Ovary (tissue), 9 donors: ENCODE measurements around the gene KRT71. TPM values are rescaled to one million over a fixed set of nuclear protein-coding genes. Genes with fewer than 3 reads are reported as not detected.

Experiments used
- DNase-seq, 5 donors: peaks; one replicate each; pipeline ENCODE4 v3.0.0-alpha.2; 2019 to 2020
- H3K27ac ChIP-seq, 2 donors: fragments of 200-600 bp; one replicate each; pipeline versions ENCODE4 v1.5.1 to v1.8.0; 2019 to 2022
- H3K27me3 ChIP-seq: fragments of 200-600 bp; one replicate; pipeline ENCODE4 v1.8.0; 2022
- H3K36me3 ChIP-seq: fragments of 200-600 bp; sonication (generic); one replicate; pipeline ENCODE4 v1.5.1; 2019
- H3K4me1 ChIP-seq: one replicate; pipeline ENCODE4 v1.8.1; 2013; ENCODE audit warnings: mild to moderate bottlenecking, moderate library complexity; ENCODE audit not compliant: insufficient read depth
- H3K4me3 ChIP-seq: fragments of 200-600 bp; sonication (generic); one replicate; pipeline ENCODE4 v1.5.1; 2017
- H3K9me3 ChIP-seq, 2 donors: fragments of 200-600 bp in 1 of 2; sonication (generic) in 1 of 2; one replicate each; pipeline versions ENCODE4 v1.5.1 to v1.8.1; 2013 to 2019; ENCODE audit warnings: mild to moderate bottlenecking in 1 of 2, moderate library complexity in 1 of 2
- EP300 ChIP-seq: sonication (generic); formaldehyde crosslinking; IDR thresholded peaks from one replicate; pipeline ENCODE4 v1.6.1; 2017; ENCODE audit warnings: antibody characterized with exemption
- POLR2A ChIP-seq: fragments of 450-650 bp; IDR thresholded peaks from one replicate; pipeline ENCODE4 v1.6.1; 2017; ENCODE audit warnings: antibody characterized with exemption, mild to moderate bottlenecking, moderate library complexity
- WGBS, 3 donors: extraction: QIAGEN DNeasy Blood & Tissue Kit in 1 of 3; methylation state at CpG; one replicate each; pipeline versions ENCODE4 v1.1.5 to v1.1.7; 2013 to 2017; 5-methylcytosine and 5-hydroxymethylcytosine counted together
- intact Hi-C, 4 donors: fragments of 100-400 bp; cut with DNase I; formaldehyde crosslinking; loops; one replicate each; pipeline versions ENCODE4 v1.11.0 to v1.15.1; 2022 to 2023
- polyA plus RNA-seq, 2 donors: library from polyadenylated mRNA; stranded (reverse); fragments of 200-250 nt in 1 of 2; fragments of 350-450 nt in 1 of 2; fragmentation: Illumina TruSeq in 1 of 2; extraction: RNeasy Lipid Tissue Mini Kit (QIAGEN cat#74804) in 1 of 2; gene quantifications; one replicate each; pipeline ENCODE4 v1.2.3, GENCODE V29; 2013 to 2014
- total RNA-seq, 7 donors: library from RNA; depleted of rRNA in 2 of 7; stranded (reverse); fragments of >200 nt in 2 of 7; fragmentation: NEBNext Ultra II Directional in 3 of 7; extraction: Animal tissue kit (Norgen Biotek cat#: 25700) in 3 of 7; gene quantifications; one replicate each; pipeline versions ENCODE4 v1.1.0 to v1.2.4, GENCODE V29; 2016 to 2023
- TF ChIP-seq, protein P1 (sequence below), 3 donors: fragments of 450-650 bp in 2 of 3; fragments of 200-600 bp in 1 of 3; IDR thresholded peaks; one replicate each; pipeline versions ENCODE4 v1.5.1 to v1.8.0; 2016 to 2022; ENCODE audit warnings: antibody characterized with exemption in 3 of 3, mild to moderate bottlenecking in 1 of 3
- donor health status: DM: no; HTN: no; CAD: no; lungs with moderate emphysema.
- donor health status: DM: no; HTN: no; CAD: no.
- donor health status: Bipolar disorder and iron deficiency.
- donor health status: DM: yes; HTN: yes; CAD: no.
- donor health status: DM: no; HTN: no; CAD: no.
- donor health status: DM: yes; HTN: yes; CAD: no.

Gene KRT71
- total and polyA plus RNA-seq, 9 donors, result not detected

DNA sequence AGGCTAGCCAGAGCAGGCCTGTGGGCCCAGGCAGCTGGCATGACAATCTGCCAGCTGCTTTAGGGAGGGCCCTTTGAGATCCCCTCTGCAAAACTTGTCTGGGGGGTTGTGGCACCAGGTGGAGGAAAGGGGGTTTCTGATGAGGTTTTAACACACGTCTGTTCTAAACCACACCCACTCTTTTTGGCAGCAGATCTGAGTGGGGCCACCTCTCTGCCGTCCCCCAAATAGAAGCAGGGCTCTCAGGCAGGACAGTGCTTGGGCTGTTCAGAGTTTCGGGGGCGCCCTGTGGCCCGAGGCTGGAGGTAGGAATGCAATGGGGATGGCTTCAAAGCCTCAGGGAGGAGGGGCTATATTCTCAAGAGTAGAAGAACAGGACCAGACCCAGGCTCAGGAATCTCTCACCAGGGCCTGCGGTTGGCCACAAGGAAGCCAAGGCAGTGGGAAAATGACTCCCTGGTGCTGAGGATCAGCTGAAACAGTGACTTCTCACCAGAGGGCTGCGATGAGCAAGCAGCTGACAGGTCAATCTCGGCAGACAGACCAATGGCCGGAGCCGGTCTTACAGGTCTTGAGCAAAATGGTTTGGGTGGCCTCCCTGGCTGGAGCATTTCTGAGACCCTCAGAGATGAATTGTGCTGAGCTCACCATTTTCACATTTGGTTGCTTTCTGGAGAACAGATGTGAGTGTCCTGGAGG, 31.2 kb downstream of the KRT71 start:
- H3K4me1 ChIP-seq, result no peaks in the 10 kb centered on the region
- no peaks in the 10 kb centered on the region for H3K9me3 ChIP-seq
- H3K27ac ChIP-seq, result no peak overlapping the region
- TF ChIP-seq EP300 (no peak), POLR2A (no peak)
- TF ChIP-seq, protein P1, sequence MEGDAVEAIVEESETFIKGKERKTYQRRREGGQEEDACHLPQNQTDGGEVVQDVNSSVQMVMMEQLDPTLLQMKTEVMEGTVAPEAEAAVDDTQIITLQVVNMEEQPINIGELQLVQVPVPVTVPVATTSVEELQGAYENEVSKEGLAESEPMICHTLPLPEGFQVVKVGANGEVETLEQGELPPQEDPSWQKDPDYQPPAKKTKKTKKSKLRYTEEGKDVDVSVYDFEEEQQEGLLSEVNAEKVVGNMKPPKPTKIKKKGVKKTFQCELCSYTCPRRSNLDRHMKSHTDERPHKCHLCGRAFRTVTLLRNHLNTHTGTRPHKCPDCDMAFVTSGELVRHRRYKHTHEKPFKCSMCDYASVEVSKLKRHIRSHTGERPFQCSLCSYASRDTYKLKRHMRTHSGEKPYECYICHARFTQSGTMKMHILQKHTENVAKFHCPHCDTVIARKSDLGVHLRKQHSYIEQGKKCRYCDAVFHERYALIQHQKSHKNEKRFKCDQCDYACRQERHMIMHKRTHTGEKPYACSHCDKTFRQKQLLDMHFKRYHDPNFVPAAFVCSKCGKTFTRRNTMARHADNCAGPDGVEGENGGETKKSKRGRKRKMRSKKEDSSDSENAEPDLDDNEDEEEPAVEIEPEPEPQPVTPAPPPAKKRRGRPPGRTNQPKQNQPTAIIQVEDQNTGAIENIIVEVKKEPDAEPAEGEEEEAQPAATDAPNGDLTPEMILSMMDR (IDR thresholded peaks at IDR 0.05), result no peak
- intact Hi-C loops, result no loop called here
- DNase-seq, result no peak
- no peaks in the 10 kb centered on the region for H3K27me3 ChIP-seq
- H3K4me3 ChIP-seq, result no peak overlapping the region
- WGBS, 3 donors, result 67 to 80% (median 77%) methylated on average over 10 of the region's 10 CpGs
- H3K36me3 ChIP-seq, result no peaks in the 10 kb centered on the region

DNA sequence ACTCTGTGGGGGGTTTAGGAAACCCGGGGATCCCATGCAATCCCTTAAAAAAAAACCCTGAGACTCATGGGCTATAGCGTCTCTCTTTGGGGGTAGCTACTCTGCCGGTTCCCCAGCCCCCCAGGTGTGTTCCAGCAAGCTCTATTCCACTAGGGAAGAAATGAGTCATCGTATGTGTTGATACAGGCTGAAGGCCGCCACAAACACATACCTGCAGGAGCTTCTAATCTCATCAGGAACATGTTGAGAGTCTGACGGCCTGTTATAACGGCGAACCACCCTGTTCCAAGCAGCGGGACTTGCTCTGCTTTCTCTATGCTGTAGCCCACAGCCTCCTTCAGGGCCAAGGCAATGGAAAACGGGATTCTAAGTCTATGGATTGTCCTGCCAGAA, 31.8 kb downstream of the KRT71 start:
- 54 to 77% (median 71%) methylated on average over 10 of the region's 10 CpGs for WGBS, 3 donors

GRCh38 chr12:52519826-52520662, 32.9 kb downstream of the KRT71 start, which contains the start of gene KRT5:
Gene KRT5, minus strand, starts transcription at chr12:52520394. Its CDS starts 98 bp downstream, at chr12:52520296.
- no peak within 1 kb of the TSS for H3K4me3 ChIP-seq
- WGBS, 3 donors, result 81 to 88% (median 82%) methylated on average over 29 of the region's 29 CpGs
- no peaks in the 10 kb centered on the region for H3K27me3 ChIP-seq
- no peak for TF ChIP-seq POLR2A
- H3K27ac ChIP-seq, result no peak within 1 kb of the TSS
- intact Hi-C loops, result no loop called here
- H3K9me3 ChIP-seq, result no peaks in the 10 kb centered on the region
- DNase-seq, result no peak
- H3K36me3 ChIP-seq, result no peaks in the 10 kb centered on the region
- no peaks in the 10 kb centered on the region for H3K4me1 ChIP-seq

More for the DNA sequence above, 31.8 kb downstream of the KRT71 start:
- Histone ChIP-seq H3K4me3 (no peak overlapping the region), H3K27me3 (no peaks in the 10 kb centered on the region), H3K27ac (no peak overlapping the region), H3K9me3 (no peaks in the 10 kb centered on the region), H3K36me3 (no peaks in the 10 kb centered on the region), H3K4me1 (no peaks in the 10 kb centered on the region)
- DNase-seq, result no peak
- no peak for TF ChIP-seq POLR2A
- no peak for TF ChIP-seq EP300
- TF ChIP-seq, protein P1 (IDR thresholded peaks at IDR 0.05), result no peak
- intact Hi-C loops, result no loop called here

DNA sequence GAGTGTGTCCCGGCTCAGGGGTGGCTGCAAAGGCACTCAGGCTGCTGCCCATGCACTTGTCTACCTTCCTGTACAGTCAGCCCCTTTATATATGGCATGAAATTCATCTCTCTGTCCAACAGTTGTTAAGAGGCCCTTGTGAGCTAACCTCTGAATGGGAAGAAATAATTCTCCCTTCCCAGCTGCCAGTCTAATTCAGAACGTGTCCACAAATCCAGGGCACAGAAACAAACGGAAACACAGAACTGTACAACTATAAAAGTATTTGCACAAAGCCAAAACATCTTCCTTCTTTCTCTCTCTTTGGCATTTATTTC, 33.6 kb downstream of the KRT71 start:
- Histone ChIP-seq H3K27me3 (no peaks in the 10 kb centered on the region), H3K36me3 (no peaks in the 10 kb centered on the region), H3K9me3 (no peaks in the 10 kb centered on the region), H3K4me1 (no peaks in the 10 kb centered on the region), H3K4me3 (no peak overlapping the region), H3K27ac (no peak overlapping the region)
- 62 to 79% (median 71%) methylated on average over 3 of the region's 3 CpGs for WGBS, 3 donors
- TF ChIP-seq EP300 (no peak), POLR2A (no peak)
- TF ChIP-seq, protein P1 (IDR thresholded peaks at IDR 0.05), result no peak
- intact Hi-C loops, result no loop called here
- no peak for DNase-seq
